GDM1 (cell line): ENCODE data around the gene SRM.
"Not testable (repeated sequence)": the region's sequence is repeated elsewhere in the genome, so short reads cannot be mapped to it uniquely, and the experiment has no call there.

ENCODE experiments used
- DNase-seq: peaks from one replicate; lab custom pipeline; 2025; lab: John Stamatoyannopoulos, UW

Gene SRM

DNA sequence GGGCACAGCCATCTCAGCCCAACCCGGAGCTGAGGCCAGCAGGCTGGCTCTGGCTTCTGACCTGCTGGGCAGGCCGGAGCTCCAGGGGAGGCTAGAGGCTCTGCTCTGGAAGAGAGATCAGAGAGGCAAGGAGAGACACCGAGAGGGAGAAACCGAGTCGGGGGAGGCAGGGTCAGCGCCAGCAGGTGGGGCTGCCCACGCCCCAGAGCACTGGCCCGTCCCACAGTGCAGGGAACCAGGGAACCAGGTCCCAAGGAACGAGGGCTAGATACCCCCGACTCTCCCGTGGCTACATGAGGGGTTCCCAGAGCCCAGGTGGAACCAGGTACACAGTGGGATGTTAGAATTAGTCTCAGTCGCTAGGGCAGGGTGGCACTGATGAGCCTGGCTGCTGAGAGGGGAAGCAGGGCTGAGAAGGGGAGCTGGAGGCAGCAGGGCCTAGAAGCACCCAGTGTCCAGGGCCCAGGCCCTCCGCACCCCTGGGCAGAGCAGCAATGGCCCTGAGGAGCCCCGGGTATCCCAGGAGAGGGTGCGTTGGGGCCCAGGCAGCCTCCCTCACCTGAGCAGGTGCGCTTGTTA is 14.9 kb downstream of the SRM start:
- DNase-seq = no peak

DNA sequence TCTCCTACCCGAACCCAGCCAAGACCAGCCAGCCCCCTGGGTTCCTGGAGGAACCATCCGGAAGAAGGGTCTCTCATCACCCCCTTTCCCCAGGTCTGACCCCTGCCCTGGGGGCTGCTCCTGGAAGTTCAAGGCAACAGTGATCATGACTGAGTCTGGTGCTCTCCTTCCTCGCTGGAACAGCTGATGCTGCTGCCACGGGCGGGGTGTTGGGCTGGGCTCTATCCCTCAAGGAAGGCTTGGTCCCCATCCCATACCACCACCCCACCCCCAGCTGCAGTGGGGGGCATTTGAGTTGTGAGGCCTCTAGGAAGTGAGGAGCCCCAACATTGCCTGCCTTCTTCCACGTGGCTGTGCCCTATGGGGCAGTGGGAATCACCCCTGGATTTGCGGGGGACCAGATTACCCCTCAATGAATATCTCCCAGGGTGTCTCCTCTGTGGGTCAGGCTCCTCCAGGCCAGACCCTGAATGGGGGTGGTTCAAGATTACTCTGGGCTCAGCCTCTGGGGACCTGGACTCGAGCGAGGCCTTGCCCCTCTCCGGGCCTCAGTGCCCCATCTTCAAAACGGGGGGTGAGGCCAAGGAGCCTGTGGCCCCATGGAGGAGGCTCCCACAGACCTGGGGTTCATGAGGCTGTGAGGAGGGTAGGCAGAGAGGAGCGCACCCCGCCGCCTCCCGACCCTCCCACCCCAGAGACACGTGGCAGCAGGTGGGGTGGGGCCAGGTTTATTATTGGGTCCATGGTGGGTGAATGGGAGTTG is 15.6 kb downstream of the SRM start:
- DNase-seq = no peak

- no peak for DNase-seq
These were observed 16.6 kb downstream of the SRM start for GRCh38 chr1:11042995-11043874.

DNA sequence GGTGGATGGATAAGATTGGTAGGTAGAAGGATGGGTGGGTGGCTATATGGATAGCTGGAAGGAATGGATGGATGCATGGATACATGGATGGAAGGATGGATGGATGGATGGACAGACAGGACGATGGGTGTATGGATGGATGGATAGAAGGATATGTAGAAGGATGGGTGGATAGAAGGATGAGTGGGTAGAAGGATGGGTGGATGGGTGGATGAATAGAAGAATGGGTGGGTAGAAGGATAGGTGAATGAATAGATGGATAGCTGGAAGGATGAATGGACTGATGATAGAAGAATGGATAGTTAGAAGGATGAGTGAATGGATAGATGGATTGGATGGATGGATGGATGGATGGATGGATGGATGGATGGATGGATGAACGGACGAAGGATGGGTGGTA is 17.8 kb downstream of the SRM start:
- no peak for DNase-seq

GRCh38 chr1:11041048-11041447 is 18.8 kb downstream of the SRM start:
- no peak for DNase-seq

GRCh38 chr1:11040105-11040429 is 19.8 kb downstream of the SRM start:
- DNase-seq = not testable (repeated sequence)

GRCh38 chr1:11039351-11040104 is 20.3 kb downstream of the SRM start:
- no peak for DNase-seq

GRCh38 chr1:11037740-11038182 is 22.1 kb downstream of the SRM start:
- peak; percentile 75 for DNase-seq

DNA sequence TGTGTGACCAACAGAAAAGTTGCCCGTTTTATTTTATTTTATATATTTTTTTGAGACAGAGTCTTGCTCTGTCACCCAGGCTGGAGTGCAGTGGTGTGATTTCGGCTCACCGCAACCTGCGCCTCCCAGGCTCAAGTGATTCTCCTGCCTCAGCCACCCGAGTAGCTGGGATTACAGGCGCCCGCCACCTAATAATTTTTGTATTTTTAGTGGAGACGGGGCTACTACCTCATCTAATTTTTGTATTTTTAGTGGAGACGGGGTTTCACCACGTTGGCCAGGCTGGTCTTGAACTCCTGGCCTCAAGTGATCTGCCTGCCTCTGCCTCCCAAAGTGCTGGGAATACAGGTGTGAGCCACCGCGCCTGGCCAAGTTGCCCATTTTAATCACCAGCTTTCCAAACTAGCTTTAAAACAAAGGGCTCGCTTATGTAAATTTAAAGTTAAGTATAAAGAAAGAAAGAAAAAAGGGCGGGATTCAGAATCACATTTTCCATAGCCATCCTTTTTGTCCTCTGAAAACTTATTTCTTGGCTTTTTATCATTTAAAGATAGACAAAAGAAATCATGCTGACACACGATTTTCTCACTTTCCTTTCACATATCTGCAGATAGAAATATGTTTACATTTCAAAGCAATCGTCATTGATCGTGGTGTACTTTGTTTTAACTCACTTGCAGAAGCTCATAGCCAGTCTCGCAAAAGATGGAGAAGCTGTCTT is 22.6 kb downstream of the SRM start:
- not testable (repeated sequence) for DNase-seq

DNA sequence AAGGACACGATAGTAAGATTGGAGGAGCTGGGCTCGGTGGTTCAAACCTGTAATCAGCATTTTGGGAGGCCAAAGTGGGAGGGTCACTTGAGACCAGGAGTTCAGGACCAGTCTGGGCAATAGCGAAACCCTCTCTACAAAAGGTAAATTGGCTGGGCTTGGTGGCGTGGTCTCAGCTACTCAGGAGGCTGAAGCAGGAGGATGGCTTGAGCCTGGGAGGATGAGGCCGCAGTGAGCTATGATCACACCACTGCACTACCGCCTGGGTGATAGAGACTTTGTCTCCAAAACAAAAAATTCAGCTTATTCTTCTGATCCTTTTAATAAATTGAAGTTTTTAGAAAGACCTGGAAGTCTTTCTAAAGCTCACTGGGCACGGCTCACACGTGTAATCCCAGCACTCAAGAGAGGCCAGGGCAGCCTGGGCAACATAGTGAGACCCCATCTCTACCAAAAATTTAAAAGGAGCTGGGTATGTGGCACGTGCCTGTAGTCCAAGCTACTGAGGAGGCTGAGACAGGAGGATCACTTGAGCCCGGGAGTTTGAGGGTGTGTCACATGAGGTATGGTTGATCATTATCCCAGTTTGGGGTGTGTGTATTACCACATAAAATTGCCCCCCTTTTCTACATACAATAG is 28.1 kb downstream of the SRM start:
- DNase-seq = no peak

GRCh38 chr1:11030865-11031264 is 29.0 kb downstream of the SRM start:
- no peak for DNase-seq

GRCh38 chr1:11028018-11028417 is 31.8 kb downstream of the SRM start:
- DNase-seq = no peak

GRCh38 chr1:11027316-11027715 is 32.5 kb downstream of the SRM start:
- DNase-seq = no peak

DNA sequence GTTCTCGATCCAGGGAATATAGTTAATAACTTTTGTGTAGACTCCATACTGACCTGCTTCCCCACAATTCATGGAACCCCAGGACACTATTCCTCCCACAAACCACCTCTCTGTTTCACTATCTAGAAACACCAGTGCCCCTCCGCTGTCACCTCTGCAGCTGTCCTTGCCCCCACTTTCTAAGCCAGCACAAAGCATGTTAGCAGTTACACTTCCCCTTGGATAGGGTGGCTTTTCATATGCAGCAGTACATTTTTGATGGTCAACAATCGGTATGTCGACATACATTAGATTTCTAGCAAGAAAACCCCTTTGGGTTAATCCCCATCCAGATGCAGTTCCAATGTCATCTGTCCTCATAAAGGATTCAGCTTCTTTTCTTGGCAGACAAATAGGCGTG is 32.9 kb downstream of the SRM start:
- DNase-seq = no peak

- no peak for DNase-seq
These were observed 33.8 kb downstream of the SRM start for GRCh38 chr1:11026052-11026451.

- DNase-seq = no peak
These were observed 34.2 kb downstream of the SRM start for GRCh38 chr1:11025618-11026017.

- DNase-seq = no peak
These were observed 35.0 kb downstream of the SRM start for GRCh38 chr1:11024874-11025203.

DNA sequence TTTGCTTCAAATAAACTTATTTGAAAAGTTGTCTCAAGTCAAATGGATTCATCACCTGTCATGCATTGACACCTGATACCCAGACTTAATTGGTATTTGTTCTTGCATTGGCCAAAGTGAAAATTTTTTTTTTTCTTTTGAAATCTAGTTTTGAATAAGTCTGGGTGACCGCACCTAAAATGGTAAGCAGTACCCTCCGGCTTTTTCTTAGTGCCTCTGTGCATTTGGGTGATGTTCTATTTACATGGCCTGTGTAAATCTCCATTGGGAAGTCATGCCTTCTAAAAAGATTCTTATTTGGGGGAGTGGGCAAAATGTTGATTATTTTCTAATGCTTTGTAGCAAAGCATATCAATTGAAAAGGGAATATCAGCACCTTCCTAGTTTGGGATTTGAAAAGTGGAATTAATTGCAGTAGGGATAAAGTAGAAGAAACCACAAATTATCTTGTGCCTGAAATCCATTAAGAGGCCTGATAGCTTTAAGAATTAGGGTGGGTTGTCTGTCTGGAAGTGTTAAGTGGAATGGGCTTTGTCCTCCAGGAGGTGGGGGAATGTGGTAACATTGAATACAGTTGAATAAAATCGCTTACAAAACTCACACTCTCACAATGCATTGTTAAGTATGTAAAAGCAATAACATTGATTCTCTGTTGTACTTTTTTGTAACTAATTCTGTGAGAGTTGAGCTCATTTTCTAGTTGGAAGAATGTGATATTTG is 35.5 kb downstream of the SRM start:
- no peak for DNase-seq

DNA sequence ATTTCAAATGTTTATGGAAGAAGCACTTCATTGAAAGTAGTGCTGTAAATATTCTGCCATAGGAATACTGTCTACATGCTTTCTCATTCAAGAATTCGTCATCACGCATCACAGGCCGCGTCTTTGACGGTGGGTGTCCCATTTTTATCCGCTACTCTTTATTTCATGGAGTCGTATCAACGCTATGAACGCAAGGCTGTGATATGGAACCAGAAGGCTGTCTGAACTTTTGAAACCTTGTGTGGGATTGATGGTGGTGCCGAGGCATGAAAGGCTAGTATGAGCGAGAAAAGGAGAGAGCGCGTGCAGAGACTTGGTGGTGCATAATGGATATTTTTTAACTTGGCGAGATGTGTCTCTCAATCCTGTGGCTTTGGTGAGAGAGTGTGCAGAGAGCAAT is 36.6 kb downstream of the SRM start:
- no peak for DNase-seq

DNA sequence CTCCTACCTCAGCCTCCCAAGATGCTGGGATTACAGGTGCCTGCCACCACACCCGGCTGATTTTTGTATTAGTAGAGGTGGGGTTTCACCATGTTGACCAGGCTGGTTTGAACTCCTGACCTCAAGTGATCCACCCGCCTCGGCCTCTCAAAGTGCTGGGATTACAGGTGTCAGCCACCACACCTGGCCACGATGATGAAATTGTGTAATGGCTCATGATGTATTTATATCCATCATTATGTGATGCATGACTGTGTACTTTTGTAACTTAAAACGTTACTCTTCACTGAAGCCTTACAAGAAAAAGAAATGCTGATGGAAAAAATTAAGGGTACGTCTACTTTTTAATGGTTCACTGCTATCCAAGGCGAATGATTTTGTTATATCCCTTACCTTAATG is 39.8 kb downstream of the SRM start:
- DNase-seq = no peak

- not testable (repeated sequence) for DNase-seq
These were observed 40.5 kb downstream of the SRM start for GRCh38 chr1:11019358-11019757.
